HG03469 (cell line): ENCODE measurements around the gene FAM20A.

Source experiments
- ATAC-seq: cut with Tn5 transposase; IDR thresholded peaks from one replicate; pipeline ENCODE4 v1.9.1; 2021; ENCODE audit warnings: mild to moderate bottlenecking, moderate library complexity, moderate number of reproducible peaks; ENCODE audit not compliant: unreplicated experiment

Gene FAM20A

GRCh38 chr17:68570526-68570925, 30.6 kb downstream of the FAM20A start:
- ATAC-seq = no peak

- ATAC-seq = no peak
These were observed 31.8 kb downstream of the FAM20A start for GRCh38 chr17:68569346-68569745.

- no peak for ATAC-seq
These were observed 32.6 kb downstream of the FAM20A start for GRCh38 chr17:68568581-68568980.

GRCh38 chr17:68567581-68567980, 33.6 kb downstream of the FAM20A start:
- ATAC-seq = no peak

GRCh38 chr17:68567035-68567434, 34.1 kb downstream of the FAM20A start:
- no peak for ATAC-seq

GRCh38 chr17:68566442-68566738, 34.8 kb downstream of the FAM20A start:
- ATAC-seq = no peak

- no peak for ATAC-seq
These were observed 35.3 kb downstream of the FAM20A start for GRCh38 chr17:68565661-68566441.

- no peak for ATAC-seq
These were observed 36.6 kb downstream of the FAM20A start for GRCh38 chr17:68564415-68565111.

GRCh38 chr17:68562736-68563135, 38.4 kb downstream of the FAM20A start:
- no peak for ATAC-seq

GRCh38 chr17:68560966-68561720, 40.0 kb downstream of the FAM20A start:
- ATAC-seq = no peak

GRCh38 chr17:68559316-68559715, 41.9 kb downstream of the FAM20A start:
- no peak for ATAC-seq

- ATAC-seq = no peak
These were observed 44.6 kb downstream of the FAM20A start for GRCh38 chr17:68556551-68556950.

GRCh38 chr17:68544111-68544915, 56.9 kb downstream of the FAM20A start:
- ATAC-seq = no peak

GRCh38 chr17:68542698-68543463, 58.3 kb downstream of the FAM20A start:
- ATAC-seq = no peak

- no peak for ATAC-seq
These were observed 59.4 kb downstream of the FAM20A start for GRCh38 chr17:68541816-68542215.

- ATAC-seq = no peak
These were observed 60.2 kb downstream of the FAM20A start for GRCh38 chr17:68540981-68541380.

- ATAC-seq = no peak
These were observed 61.4 kb downstream of the FAM20A start for GRCh38 chr17:68539548-68540467.

- no peak for ATAC-seq
These were observed 65.2 kb downstream of the FAM20A start for GRCh38 chr17:68535922-68536321.

GRCh38 chr17:68534695-68535088, 66.5 kb downstream of the FAM20A start:
- ATAC-seq = no peak
